Glutamatergic neuron (in vitro differentiated cells): Measurements from ENCODE around the gene AP1S3. TPM values are rescaled to one million over a fixed set of nuclear protein-coding genes. Genes with fewer than 3 reads are reported as not detected.

Experiments
- DNase-seq: peaks from one replicate; pipeline ENCODE4 v3.0.0; 2022
- H3K27ac Mint-ChIP-seq: one replicate; pipeline ENCODE4 v1.8.0; 2020; ENCODE audit warnings: mild to moderate bottlenecking, mixed read lengths, inconsistent platforms; ENCODE audit not compliant: unreplicated experiment
- H3K27me3 Mint-ChIP-seq: one replicate; pipeline ENCODE4 v1.8.0; 2020; ENCODE audit warnings: mild to moderate bottlenecking, moderate library complexity, mixed read lengths, inconsistent platforms; ENCODE audit not compliant: unreplicated experiment
- H3K36me3 Mint-ChIP-seq: one replicate; pipeline ENCODE4 v1.8.0; 2020; ENCODE audit warnings: mild to moderate bottlenecking, mixed read lengths, inconsistent platforms; ENCODE audit not compliant: unreplicated experiment
- H3K4me1 Mint-ChIP-seq: one replicate; pipeline ENCODE4 v1.8.0; 2020; ENCODE audit warnings: mild to moderate bottlenecking, low read depth, mixed read lengths, inconsistent platforms; ENCODE audit not compliant: unreplicated experiment
- H3K4me3 Mint-ChIP-seq: one replicate; pipeline ENCODE4 v1.8.0; 2020; ENCODE audit warnings: mild to moderate bottlenecking, mixed read lengths, inconsistent platforms; ENCODE audit not compliant: unreplicated experiment
- H3K9me3 Mint-ChIP-seq: one replicate; pipeline ENCODE4 v1.8.0; 2020; ENCODE audit warnings: mild to moderate bottlenecking, moderate library complexity, mixed read lengths, inconsistent platforms; ENCODE audit not compliant: unreplicated experiment
- total RNA-seq: library from RNA; stranded (reverse); fragmentation: NEBNext Ultra II Directional; extraction: Animal tissue kit (Norgen Biotek cat#: 25700); gene quantifications from one replicate; pipeline ENCODE4 v1.2.1, GENCODE V29; 2021; ENCODE audit not compliant: unreplicated experiment
- TF ChIP-seq, protein P1 (sequence below): fragments of 200-600 bp; sonication (generic); IDR thresholded peaks from one replicate; pipeline ENCODE4 v1.5.0; 2021; ENCODE audit not compliant: partially characterized antibody, unreplicated experiment

AP1S3 gene
- total RNA-seq, 1 donor from 2014 or later = 3.1 TPM

DNA sequence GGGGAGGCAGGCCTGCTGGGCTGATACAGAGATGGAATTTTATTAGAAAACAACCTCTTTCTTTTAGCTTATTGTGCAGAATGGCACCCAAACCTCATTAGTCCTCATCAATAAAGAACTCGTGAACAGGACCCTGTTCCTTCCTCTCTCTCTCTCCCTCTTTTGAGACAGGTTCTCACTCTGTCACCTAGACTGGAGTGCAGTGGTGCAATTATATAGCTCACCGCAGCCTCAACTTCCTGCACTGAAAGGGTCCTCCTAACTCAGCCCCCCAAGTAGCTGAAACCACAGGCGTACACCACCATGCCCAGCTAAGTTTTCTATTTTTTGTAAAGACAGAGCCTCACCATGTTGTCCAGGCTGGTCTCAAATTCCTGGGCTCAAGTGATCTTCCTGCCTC is 21.7 kb upstream of the AP1S3 start:
- Mint-ChIP-seq H3K27me3 (peaks cover 3% of the 10 kb centered on the region), H3K4me3 (no peak overlapping the region), H3K4me1 (no peaks in the 10 kb centered on the region), H3K36me3 (no peaks in the 10 kb centered on the region), H3K9me3 (no peaks in the 10 kb centered on the region), H3K27ac (no peak overlapping the region)
- TF ChIP-seq, protein P1, sequence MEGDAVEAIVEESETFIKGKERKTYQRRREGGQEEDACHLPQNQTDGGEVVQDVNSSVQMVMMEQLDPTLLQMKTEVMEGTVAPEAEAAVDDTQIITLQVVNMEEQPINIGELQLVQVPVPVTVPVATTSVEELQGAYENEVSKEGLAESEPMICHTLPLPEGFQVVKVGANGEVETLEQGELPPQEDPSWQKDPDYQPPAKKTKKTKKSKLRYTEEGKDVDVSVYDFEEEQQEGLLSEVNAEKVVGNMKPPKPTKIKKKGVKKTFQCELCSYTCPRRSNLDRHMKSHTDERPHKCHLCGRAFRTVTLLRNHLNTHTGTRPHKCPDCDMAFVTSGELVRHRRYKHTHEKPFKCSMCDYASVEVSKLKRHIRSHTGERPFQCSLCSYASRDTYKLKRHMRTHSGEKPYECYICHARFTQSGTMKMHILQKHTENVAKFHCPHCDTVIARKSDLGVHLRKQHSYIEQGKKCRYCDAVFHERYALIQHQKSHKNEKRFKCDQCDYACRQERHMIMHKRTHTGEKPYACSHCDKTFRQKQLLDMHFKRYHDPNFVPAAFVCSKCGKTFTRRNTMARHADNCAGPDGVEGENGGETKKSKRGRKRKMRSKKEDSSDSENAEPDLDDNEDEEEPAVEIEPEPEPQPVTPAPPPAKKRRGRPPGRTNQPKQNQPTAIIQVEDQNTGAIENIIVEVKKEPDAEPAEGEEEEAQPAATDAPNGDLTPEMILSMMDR = no peak
- DNase-seq = no peak

DNA sequence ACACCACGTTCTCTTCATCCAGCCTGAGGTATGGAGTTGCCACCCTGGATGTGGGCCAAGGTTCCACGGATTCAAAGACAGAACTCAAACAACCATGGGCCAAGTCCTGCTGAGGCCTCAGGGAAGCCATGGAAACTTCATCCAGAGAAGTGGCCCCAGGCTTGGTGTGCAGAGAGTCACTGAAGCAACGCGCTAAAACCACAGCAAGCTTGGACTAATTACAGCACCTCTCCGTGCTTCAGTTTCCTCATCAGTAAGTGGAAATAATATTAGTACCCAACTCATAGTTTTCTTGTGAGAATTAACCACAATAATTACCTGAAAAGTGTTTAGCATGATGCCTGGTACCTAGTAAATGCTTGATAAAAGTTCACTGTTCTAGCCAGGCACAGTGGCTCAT is 19.2 kb upstream of the AP1S3 start:
- Mint-ChIP-seq H3K27ac (no peak overlapping the region), H3K9me3 (no peaks in the 10 kb centered on the region), H3K4me1 (no peaks in the 10 kb centered on the region)

DNA sequence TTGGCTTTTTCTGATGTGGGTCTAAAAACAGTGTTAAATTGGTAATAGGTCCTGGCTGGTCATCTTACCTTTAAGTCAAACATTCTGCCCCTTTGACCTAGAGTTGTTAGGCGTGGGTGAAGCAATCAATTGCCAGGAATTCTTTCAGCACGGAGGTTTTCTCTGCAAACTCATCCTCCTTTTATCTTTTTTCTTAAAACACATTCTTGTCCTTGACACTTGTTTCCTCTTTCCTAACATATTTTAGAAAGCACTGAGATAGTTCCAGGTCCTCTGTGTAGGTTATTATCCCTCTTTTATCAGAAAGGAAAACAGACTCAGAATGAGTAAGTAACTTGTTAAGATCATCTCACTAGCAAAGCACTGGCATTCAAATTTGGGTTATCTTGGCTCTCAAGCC is 18.6 kb upstream of the AP1S3 start:
- peaks cover 4% of the 10 kb centered on the region for H3K36me3 Mint-ChIP-seq
- H3K4me1 Mint-ChIP-seq = no peaks in the 10 kb centered on the region
- H3K27me3 Mint-ChIP-seq = peaks cover 3% of the 10 kb centered on the region
- H3K4me3 Mint-ChIP-seq = no peak overlapping the region
- no peak overlapping the region for H3K27ac Mint-ChIP-seq
- no peaks in the 10 kb centered on the region for H3K9me3 Mint-ChIP-seq
- no peak for DNase-seq
- TF ChIP-seq, protein P1 = no peak

More for the DNA sequence above, 19.2 kb upstream of the AP1S3 start:
- no peak for DNase-seq
- peaks cover 3% of the 10 kb centered on the region for H3K27me3 Mint-ChIP-seq
- H3K36me3 Mint-ChIP-seq = no peaks in the 10 kb centered on the region
- no peak overlapping the region for H3K4me3 Mint-ChIP-seq
- TF ChIP-seq, protein P1 = no peak

DNA sequence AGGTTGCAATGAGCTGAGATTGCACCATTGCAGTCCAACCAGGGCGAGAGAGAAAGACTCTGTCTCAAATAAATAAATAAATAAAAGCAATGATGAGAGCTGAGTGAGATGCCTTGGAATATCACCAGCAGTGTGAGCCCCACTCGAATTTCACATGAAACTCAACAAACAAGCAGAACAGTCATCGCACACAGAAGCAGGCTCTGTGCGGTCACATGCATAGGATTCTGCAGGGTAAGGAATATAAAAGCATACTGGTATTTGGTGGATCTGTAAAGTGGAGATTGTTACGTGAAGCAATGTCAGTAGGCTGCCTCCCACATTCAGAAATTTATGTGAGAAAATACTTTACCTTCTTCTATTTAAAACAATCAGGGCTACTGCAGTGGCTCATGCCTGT is 18.0 kb upstream of the AP1S3 start:
- Mint-ChIP-seq H3K4me1 (no peaks in the 10 kb centered on the region), H3K27me3 (peaks cover 5% of the 10 kb centered on the region), H3K27ac (no peak overlapping the region), H3K9me3 (no peaks in the 10 kb centered on the region), H3K36me3 (peaks cover 9% of the 10 kb centered on the region), H3K4me3 (no peak overlapping the region)
- TF ChIP-seq, protein P1 = no peak
- DNase-seq = no peak

DNA sequence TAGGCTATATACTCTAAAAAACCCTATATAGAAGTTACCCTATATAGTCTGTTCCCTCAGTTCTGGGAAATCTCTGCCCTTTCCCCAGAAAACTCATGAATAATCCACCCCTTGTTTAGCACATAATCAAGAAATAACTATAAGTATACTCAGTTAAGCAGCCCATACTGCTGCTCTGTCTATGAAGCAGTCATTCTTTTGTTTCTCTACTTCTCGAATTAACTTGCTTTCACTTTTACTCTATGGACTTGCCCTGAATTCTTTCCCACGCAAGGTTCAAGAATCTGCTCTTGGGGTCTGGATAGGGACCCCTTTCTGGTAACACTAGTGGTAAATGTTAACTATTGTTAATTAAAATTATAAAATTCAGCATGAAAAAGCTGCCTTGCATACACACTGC is 17.4 kb upstream of the AP1S3 start:
- peaks cover 13% of the 10 kb centered on the region for H3K36me3 Mint-ChIP-seq
- H3K4me1 Mint-ChIP-seq = no peaks in the 10 kb centered on the region
- TF ChIP-seq, protein P1 = no peak

More for the DNA sequence above, 17.4 kb upstream of the AP1S3 start:
- H3K9me3 Mint-ChIP-seq = no peaks in the 10 kb centered on the region
- peaks cover 5% of the 10 kb centered on the region for H3K27me3 Mint-ChIP-seq
- no peak overlapping the region for H3K4me3 Mint-ChIP-seq
- H3K27ac Mint-ChIP-seq = no peak overlapping the region
- DNase-seq = no peak
